IMR-90 (cell line): Measurements from ENCODE around the gene THBS1. TPM values are rescaled to one million over a fixed set of nuclear protein-coding genes. Genes with fewer than 3 reads are reported as not detected.

Source experiments
- ATAC-seq: fragments of 200-7000 bp; cut with Tn5 transposase; 2 replicates; pipeline ENCODE4 v1.9.1; 2020; ENCODE audit warnings: low read depth, mild to moderate bottlenecking, moderate library complexity
- BruUV-seq: library from RNA; stranded (reverse); fragments of 400-500 nt; replicated peaks from 2 replicates; lab custom pipeline; 2021; lab: Mats Ljungman, UMichigan
- CTCF ChIA-PET: fragments of 300-600 bp; formaldehyde crosslinking; extraction: SDS; loops from one replicate; lab custom pipeline; 2021; ENCODE audit warnings: antibody characterized with exemption; lab: Yijun Ruan, JAX
- POLR2A ChIA-PET: fragments of 300-600 bp; sonication (Branson Sonifier 250); formaldehyde crosslinking; loops from one replicate; lab custom pipeline; 2022; ENCODE audit warnings: antibody characterized with exemption; ENCODE audit not compliant: unreplicated experiment; lab: Charles Lee
- DNase-seq: peaks from one replicate; pipeline ENCODE4 v3.0.0; 2013
- H2AFZ ChIP-seq: replicated peaks from 2 replicates; pipeline ENCODE3; 2013; ENCODE audit warnings: low read length, mild to moderate bottlenecking; ENCODE audit not compliant: poor library complexity
- H2AK5ac ChIP-seq: 2 replicates; pipeline ENCODE4 v1.6.1; 2013; ENCODE audit warnings: low read depth, low read length, inconsistent platforms
- H2AK9ac ChIP-seq: replicated peaks from 2 replicates; pipeline ENCODE3; 2013; ENCODE audit warnings: mild to moderate bottlenecking, low read depth, low read length, moderate library complexity; ENCODE audit not compliant: poor library complexity
- H2BK120ac ChIP-seq: 2 replicates; pipeline ENCODE4 v1.6.1; 2013; ENCODE audit warnings: low read depth, low read length, inconsistent platforms
- H2BK15ac ChIP-seq: 3 replicates; pipeline ENCODE4 v1.6.1; 2013; ENCODE audit warnings: low read depth, low read length, inconsistent platforms
- H2BK20ac ChIP-seq: 2 replicates; pipeline ENCODE4 v1.6.1; 2013; ENCODE audit warnings: low read depth, mild to moderate bottlenecking, inconsistent platforms, low read length, moderate library complexity
- H2BK5ac ChIP-seq: 2 replicates; pipeline ENCODE4 v1.6.1; 2013; ENCODE audit warnings: mild to moderate bottlenecking, low read depth, low read length, inconsistent platforms; ENCODE audit not compliant: poor library complexity, severe bottlenecking
- H3K14ac ChIP-seq: replicated peaks from 2 replicates; pipeline ENCODE4 v1.6.1; 2013; ENCODE audit warnings: low read depth, low read length, inconsistent platforms
- H3K18ac ChIP-seq: 2 replicates; pipeline ENCODE4 v1.6.1; 2013; ENCODE audit warnings: low read depth, low read length, control low read depth
- H3K23ac ChIP-seq: 2 replicates; pipeline ENCODE4 v1.6.1; 2013; ENCODE audit warnings: low read depth, low read length, inconsistent platforms
- H3K27ac ChIP-seq: 2 replicates; pipeline ENCODE4 v1.5.1; 2013; ENCODE audit warnings: mild to moderate bottlenecking, control low read depth, low read length; ENCODE audit not compliant: insufficient read depth
- H3K27me3 ChIP-seq: 2 replicates; pipeline ENCODE4 v1.6.1; 2013; ENCODE audit warnings: low read length; ENCODE audit not compliant: control insufficient read depth, insufficient read depth
- H3K36me3 ChIP-seq: 2 replicates; pipeline ENCODE4 v1.6.1; 2013; ENCODE audit warnings: low read length, mixed read lengths; ENCODE audit not compliant: control insufficient read depth, insufficient read depth
- H3K4ac ChIP-seq: 2 replicates; pipeline ENCODE4 v1.6.1; 2013; ENCODE audit warnings: low read depth, low read length, inconsistent platforms
- H3K4me1 ChIP-seq: 2 replicates; pipeline ENCODE4 v1.6.1; 2013; ENCODE audit warnings: low read length, mixed read lengths; ENCODE audit not compliant: control insufficient read depth, insufficient read depth
- H3K4me2 ChIP-seq: 2 replicates; pipeline ENCODE4 v1.6.1; 2013; ENCODE audit warnings: low read depth, mild to moderate bottlenecking, control low read depth, low read length, moderate library complexity
- H3K4me3 ChIP-seq: 2 replicates; pipeline ENCODE4 v1.5.1; 2013; ENCODE audit warnings: low read depth, mild to moderate bottlenecking, control low read depth, low read length, moderate library complexity; ENCODE audit not compliant: insufficient read depth
- H3K56ac ChIP-seq: 2 replicates; pipeline ENCODE4 v1.6.1; 2013; ENCODE audit warnings: low read length, inconsistent platforms; ENCODE audit not compliant: insufficient read depth; ENCODE audit errors: extremely low read depth
- H3K79me1 ChIP-seq, 2 experiments: 2 replicates each; pipeline ENCODE4 v1.6.1; 2013; ENCODE audit warnings: low read length in 2 of 2, inconsistent platforms in 1 of 2, low read depth in 1 of 2
- H3K9ac ChIP-seq: 2 replicates; pipeline ENCODE4 v1.6.1; 2013; ENCODE audit warnings: low read depth, low read length, control low read depth
- H3K9me1 ChIP-seq: 2 replicates; pipeline ENCODE4 v1.6.1; 2013; ENCODE audit warnings: low read length, inconsistent platforms; ENCODE audit not compliant: insufficient read depth
- H3K9me3 ChIP-seq: 2 replicates; pipeline ENCODE4 v1.6.1; 2013; ENCODE audit warnings: low read length; ENCODE audit not compliant: control insufficient read depth, insufficient read depth
- H4K20me1 ChIP-seq: 2 replicates; pipeline ENCODE4 v1.6.1; 2013; ENCODE audit warnings: low read length, inconsistent platforms; ENCODE audit not compliant: insufficient read depth
- H4K5ac ChIP-seq: 2 replicates; pipeline ENCODE4 v1.6.1; 2013; ENCODE audit warnings: mild to moderate bottlenecking, low read depth, low read length, control low read depth
- H4K8ac ChIP-seq, 2 experiments: 2 replicates each; pipeline ENCODE4 v1.6.1; 2013; ENCODE audit warnings: low read depth in 2 of 2, low read length in 2 of 2, control low read depth in 1 of 2, inconsistent platforms in 1 of 2
- H4K91ac ChIP-seq: 2 replicates; pipeline ENCODE4 v1.6.1; 2013; ENCODE audit warnings: low read depth, low read length, inconsistent platforms; ENCODE audit not compliant: insufficient read depth
- BHLHE40 ChIP-seq: fragments of 150-350 bp; IDR thresholded peaks from 2 replicates; pipeline ENCODE4 v1.6.1; 2016; ENCODE audit warnings: mild to moderate bottlenecking, low read depth, low read length
- CHD1 ChIP-seq: IDR thresholded peaks from 2 replicates; pipeline ENCODE4 v1.6.1; 2012; ENCODE audit warnings: low read depth, low read length, improper control_type of control experiment
- MXI1 ChIP-seq: IDR thresholded peaks from 2 replicates; pipeline ENCODE4 v1.6.1; 2012; ENCODE audit warnings: low read depth, mild to moderate bottlenecking, low read length, moderate library complexity, borderline replicate concordance
- RAD21 ChIP-seq: IDR thresholded peaks from 2 replicates; pipeline ENCODE4 v1.6.1; 2012; ENCODE audit warnings: low read length, improper control_type of control experiment
- WGBS, 2 experiments: methylation state at CpG; one replicate each; pipeline versions ENCODE4 v1.1.5 to v1.1.7; 2013; ENCODE audit warnings: missing lambda C conversion rate in 2 of 2; ENCODE audit not compliant: insufficient read length in 1 of 2; ENCODE audit errors: extremely low coverage in 2 of 2; 5-methylcytosine and 5-hydroxymethylcytosine counted together
- dilution Hi-C: fragments of 300-500 bp; cut with HindIII; formaldehyde crosslinking; loops from one replicate; pipeline ENCODE4 v1.14.3; 2018; ENCODE audit warnings: low sequenced_read_pairs; ENCODE audit not compliant: unreplicated experiment
- in situ Hi-C: fragments of 300-500 bp; cut with MboI; formaldehyde crosslinking; loops from 3 replicates; pipeline ENCODE4 v1.14.3; 2019; ENCODE audit warnings: low sequenced_read_pairs, inconsistent platforms, mixed read lengths
- intact Hi-C: fragments of 100-400 bp; cut with micrococcal nuclease; formaldehyde crosslinking; loops from 2 replicates; pipeline ENCODE4 v1.10.0; 2022
- polyA plus RNA-seq, 3 experiments: library from polyadenylated mRNA; depleted of rRNA; stranded (reverse); fragments of >200 nt; gene quantifications; 2 replicates each; pipeline ENCODE4 v1.2.3, GENCODE V29; 2012; ENCODE audit warnings: low replicate concordance in 1 of 3
- total RNA-seq: library from RNA; depleted of rRNA; stranded (reverse); fragments of >200 nt; gene quantifications from 2 replicates; pipeline ENCODE4 v1.2.3, GENCODE V29; 2012
- TF ChIP-seq, protein P1 (sequence below): conservative IDR thresholded peaks from 2 replicates; pipeline ENCODE4 v1.5.1; 2012; ENCODE audit warnings: mild to moderate bottlenecking, low read depth, low read length, improper control_type of control experiment
- TF ChIP-seq, protein P2 (sequence below): fragments of 150-350 bp; IDR thresholded peaks from 2 replicates; pipeline ENCODE4 v1.6.1; 2017; ENCODE audit warnings: mild to moderate bottlenecking, antibody characterized with exemption, low read length, low read depth

The THBS1 gene
- total and polyA plus RNA-seq, 2 of the 4 experiments (the other 2 are of a cell fraction), result 1,562 to 4,071 TPM

DNA sequence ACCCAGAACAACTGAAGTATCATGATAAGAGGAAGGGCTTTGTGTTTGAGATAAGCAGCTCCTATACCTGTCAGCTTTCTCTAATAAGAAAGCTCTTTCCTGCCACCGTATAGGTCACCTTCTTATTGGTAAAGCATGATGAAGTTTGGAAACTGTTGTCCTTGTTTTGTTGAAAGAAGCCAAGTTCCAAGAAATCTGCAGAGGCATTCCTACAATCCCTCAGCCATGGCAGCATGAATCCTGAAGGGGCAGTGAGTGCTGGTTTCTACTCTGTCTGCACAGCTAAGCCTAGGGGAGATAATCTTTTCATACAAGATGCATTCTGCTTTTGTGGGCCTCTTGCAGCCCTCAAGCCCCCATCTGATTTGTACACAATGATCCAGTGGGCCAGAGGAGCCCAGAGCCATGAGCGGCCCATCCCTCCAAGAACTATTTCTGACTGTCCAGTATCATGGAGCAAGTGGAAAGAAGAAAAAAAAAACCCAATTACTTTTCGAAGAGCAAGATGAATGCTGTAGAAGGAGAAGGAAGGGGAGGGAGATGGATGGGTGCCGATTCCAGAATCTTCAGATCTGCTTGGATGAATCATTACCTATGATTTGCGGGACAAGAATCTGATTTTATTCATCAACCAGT lies 1.9 kb upstream of the THBS1 start:
- Histone ChIP-seq H4K91ac (peak overlapping the region; percentile 88), H3K4ac (peak overlapping the region; percentile 94), H3K9me1 (peaks cover 8% of the 10 kb centered on the region; the same call in 1 of the 2 replicates), H3K9ac (peak overlapping the region; percentile 61), H3K36me3 (peaks cover 26% of the 10 kb centered on the region), H4K20me1 (peaks cover 30% of the 10 kb centered on the region), H3K4me1 (peaks cover 9% of the 10 kb centered on the region), H3K79me1 (peaks cover 3 to 29% of the 10 kb centered on the region in 2 experiments; a peak in 2 of 4 replicates), H3K23ac (peak overlapping the region; percentile 94), H2AFZ (peak overlapping the region; percentile 52), H3K14ac (peak overlapping the region; percentile 93), H3K27me3 (no peaks in the 10 kb centered on the region), H2BK15ac (peak overlapping the region; percentile 37), H4K5ac (peak overlapping the region; percentile 86), H3K27ac (peak overlapping the region; percentile 97), H3K18ac (peak overlapping the region; percentile 68), H3K9me3 (no peaks in the 10 kb centered on the region), H3K56ac (peak overlapping the region; percentile 95), H2AK5ac (peak overlapping the region; percentile 93), H3K4me2 (peak overlapping the region; percentile 58), H2BK5ac (peak overlapping the region; percentile 98), H2BK120ac (peak overlapping the region; percentile 97), H3K4me3 (peak overlapping the region; percentile 46), H2AK9ac (peak overlapping the region; percentile 82), H2BK20ac (peak overlapping the region; percentile 49), H4K8ac (peak overlapping the region; percentile 71 to 81)
- in situ Hi-C loops (loop anchor here (5.0 kb wide), 1 partner anchor 277 kb away; no protein-coding TSS in a partner anchor), intact Hi-C loops (loop anchor here (1.0 to 2.0 kb wide), 4 partner anchors 68 to 275 kb away; no protein-coding TSS in a partner anchor), dilution Hi-C loops (no loop called here)
- ChIA-PET POLR2A (no interaction called here), CTCF (interaction anchor here (0.6 to 1.7 kb wide), 8 partner anchors 68 to 873 kb away, joined by 3 to 13 read pairs (median 3); no protein-coding TSS in a partner anchor)
- no CpG with 5 or more reads among the region's 5 CpGs for WGBS, 2 experiments
- TF ChIP-seq, protein P1, sequence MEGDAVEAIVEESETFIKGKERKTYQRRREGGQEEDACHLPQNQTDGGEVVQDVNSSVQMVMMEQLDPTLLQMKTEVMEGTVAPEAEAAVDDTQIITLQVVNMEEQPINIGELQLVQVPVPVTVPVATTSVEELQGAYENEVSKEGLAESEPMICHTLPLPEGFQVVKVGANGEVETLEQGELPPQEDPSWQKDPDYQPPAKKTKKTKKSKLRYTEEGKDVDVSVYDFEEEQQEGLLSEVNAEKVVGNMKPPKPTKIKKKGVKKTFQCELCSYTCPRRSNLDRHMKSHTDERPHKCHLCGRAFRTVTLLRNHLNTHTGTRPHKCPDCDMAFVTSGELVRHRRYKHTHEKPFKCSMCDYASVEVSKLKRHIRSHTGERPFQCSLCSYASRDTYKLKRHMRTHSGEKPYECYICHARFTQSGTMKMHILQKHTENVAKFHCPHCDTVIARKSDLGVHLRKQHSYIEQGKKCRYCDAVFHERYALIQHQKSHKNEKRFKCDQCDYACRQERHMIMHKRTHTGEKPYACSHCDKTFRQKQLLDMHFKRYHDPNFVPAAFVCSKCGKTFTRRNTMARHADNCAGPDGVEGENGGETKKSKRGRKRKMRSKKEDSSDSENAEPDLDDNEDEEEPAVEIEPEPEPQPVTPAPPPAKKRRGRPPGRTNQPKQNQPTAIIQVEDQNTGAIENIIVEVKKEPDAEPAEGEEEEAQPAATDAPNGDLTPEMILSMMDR, result 0 out of 2 replicates have a peak, but pooled peaks have one; percentile 24
- TF ChIP-seq MXI1 (no peak), BHLHE40 (no peak), CHD1 (no peak), RAD21 (peak; percentile 18; the same call in 1 of the 2 replicates)
- TF ChIP-seq, protein P2, sequence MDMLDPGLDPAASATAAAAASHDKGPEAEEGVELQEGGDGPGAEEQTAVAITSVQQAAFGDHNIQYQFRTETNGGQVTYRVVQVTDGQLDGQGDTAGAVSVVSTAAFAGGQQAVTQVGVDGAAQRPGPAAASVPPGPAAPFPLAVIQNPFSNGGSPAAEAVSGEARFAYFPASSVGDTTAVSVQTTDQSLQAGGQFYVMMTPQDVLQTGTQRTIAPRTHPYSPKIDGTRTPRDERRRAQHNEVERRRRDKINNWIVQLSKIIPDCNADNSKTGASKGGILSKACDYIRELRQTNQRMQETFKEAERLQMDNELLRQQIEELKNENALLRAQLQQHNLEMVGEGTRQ, result no peak
- ATAC-seq (no peak), DNase-seq (peak; percentile 52)
- BruUV-seq, result TSS peak; percentile 63
